Stimulated activated CD4-positive, alpha-beta T cell treated with anti-CD3 and anti-CD28 coated beads, TNF-alpha, amount 100 ng/mL, for 48 hours (primary cell): ENCODE data around the gene ITGBL1.

ENCODE experiments used
- DNase-seq, 3 donors: peaks; one replicate each; pipeline ENCODE4 v3.0.0-alpha.2; 2020; ENCODE audit warnings: low read depth in 3 of 3

ITGBL1 gene

DNA sequence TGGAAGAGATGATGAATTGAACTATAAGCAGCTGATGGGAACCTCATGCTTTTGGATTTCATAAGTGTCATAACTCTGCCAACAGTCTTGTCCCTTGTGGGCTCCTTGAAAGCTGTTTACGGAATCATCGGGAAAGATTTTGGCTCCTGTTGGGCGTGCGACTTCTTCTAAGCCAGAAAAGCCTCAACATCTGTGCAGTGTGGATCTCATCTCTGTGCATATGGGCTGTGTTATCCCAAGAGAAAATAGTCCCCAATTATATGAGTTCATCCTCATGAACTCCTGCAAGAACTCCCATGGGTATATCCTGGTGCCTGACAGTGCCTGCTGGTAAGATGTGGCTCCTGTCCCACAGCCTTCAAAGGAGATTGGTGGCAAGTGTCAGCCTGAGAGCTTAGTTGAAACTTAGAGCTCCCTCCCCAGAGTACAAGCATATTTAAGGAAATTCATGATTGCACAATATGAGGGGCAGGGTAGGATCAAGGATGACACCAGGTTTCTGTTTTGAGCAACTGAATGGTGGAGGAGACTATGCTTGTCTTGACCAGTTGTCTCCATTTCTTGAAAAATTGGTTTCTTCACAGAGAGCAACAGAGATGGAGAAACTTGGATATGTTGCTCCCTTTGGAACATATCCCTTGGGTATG is 243.5 kb downstream of the ITGBL1 start:
- no peak for DNase-seq

DNA sequence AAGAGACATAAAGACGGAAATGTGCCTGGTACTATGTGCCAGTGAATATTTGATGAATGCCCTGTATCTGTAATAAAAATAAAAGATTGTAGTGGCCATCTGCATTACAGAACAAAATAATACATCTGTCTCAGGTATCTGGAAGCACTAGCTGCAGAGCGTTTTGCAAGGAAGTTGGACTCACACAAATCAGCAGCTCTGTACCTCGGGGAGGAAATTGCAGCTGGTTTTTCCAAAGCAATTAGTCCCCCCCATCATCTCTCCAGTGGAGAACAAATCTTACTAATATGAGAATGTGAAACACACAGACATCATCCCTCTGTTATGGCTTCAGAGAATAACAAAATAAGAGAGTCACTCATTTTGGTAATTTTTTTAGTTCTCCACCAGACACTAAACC is 245.3 kb downstream of the ITGBL1 start:
- no peak for DNase-seq

DNA sequence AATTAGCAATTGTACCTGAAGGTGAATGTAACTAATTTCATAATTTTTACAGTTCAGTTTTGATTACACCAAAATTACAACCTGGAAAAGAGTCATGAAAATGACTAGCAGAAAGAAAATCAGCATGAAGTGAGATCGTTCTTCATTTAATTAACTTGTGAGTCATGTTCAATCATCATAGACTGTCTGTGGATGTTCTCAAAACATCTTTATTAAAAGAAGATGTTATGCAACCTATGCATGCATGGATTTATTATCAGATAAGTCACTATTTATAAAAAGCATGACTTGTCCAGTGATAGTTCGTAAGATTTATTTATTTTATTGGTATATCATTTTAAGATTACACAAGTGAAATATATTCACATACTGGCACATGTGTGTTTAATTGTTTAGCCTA is 245.9 kb downstream of the ITGBL1 start:
- DNase-seq: no peak

DNA sequence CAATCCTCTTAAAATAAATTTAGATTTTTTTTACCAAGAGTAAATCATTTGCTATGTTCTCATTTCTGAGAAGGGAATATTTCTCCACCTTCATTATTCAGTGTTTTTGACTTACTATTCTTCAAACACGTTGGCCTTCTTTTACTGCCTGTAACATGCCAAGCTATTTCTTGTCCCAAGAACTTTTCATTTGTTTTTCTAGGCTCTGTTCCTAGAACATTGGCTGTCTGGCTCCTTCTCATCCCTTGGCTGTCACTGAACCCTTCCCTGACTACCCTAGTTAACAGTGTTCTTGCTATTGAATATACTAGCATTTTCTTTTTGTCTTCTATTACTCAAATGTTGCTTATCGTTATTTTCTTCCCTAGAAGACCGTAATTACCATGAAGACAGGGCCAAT is 248.1 kb downstream of the ITGBL1 start:
- DNase-seq: no peak

DNA sequence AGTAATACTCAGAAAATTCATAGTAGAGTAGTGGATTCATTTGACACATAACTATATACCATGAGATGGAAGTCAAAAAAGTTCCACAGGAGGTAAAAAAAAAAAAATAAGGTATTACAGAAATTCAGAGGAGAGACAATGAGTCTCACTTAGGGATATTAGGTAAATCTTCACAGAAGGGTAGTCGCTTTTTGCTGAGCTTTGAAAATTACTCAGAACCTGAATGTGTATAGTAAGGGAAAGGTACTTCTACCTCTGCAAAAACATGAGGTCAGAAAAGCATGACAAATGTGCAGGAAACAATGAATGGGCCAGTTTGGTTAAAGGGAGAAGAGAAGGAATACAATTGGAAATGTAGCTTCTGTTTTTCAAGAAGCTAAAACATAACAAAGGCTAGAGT is 250.6 kb downstream of the ITGBL1 start:
- no peak for DNase-seq

DNA sequence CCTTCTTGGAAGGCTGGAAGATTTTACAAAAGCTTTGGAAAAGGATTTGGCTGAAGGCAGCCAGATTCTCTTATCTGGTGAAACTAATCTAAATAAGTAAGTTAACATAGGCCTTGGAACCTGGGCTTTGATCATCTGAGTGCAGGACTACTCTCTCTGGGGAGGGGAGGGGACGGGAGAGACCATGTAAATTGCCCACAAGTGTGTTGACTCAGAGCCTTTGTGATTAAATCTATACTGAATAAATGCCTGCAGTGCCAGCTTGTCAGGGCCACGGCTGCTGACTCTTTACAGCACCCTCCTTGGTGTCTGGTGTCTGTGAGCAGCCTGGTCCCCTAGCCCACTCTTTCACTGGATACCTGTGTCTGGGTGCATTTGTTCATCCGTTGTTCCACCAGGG is 251.4 kb downstream of the ITGBL1 start:
- DNase-seq: no peak

DNA sequence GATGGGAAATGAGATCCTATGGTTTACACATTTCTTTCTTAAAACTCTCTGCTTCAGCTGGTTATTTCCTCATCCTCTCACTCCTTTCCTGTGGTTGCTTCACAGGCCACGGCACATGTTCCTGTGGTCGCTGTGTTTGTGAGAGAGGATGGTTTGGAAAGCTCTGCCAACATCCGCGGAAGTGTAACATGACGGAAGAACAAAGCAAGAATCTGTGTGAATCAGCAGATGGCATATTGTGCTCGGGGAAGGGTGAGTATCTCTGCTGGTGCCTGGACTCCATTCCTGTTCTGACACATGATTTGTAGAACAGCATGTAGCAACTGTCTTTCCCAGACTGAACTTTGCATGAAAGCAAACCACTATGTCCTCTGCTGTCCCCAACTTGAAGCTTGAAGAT is 254.2 kb downstream of the ITGBL1 start:
- no peak for DNase-seq

DNA sequence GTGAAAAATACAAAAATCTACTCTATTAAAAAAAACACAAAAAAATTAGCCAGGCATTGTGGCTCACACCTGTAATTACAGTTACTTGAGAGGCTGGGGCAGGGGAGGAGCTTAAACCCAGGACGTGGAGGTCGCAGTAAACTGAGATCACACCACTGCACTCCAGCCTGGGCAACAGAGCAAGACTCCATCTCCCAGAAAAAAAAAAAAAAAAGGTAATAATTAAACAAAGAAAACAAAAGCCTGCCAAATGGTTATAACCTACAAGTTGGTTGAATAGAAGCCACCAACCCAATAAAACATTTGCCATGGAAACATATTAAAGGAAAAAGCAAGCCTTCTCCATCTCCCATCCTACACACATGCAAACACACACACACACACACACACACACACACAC is 255.2 kb downstream of the ITGBL1 start:
- no peak for DNase-seq

DNA sequence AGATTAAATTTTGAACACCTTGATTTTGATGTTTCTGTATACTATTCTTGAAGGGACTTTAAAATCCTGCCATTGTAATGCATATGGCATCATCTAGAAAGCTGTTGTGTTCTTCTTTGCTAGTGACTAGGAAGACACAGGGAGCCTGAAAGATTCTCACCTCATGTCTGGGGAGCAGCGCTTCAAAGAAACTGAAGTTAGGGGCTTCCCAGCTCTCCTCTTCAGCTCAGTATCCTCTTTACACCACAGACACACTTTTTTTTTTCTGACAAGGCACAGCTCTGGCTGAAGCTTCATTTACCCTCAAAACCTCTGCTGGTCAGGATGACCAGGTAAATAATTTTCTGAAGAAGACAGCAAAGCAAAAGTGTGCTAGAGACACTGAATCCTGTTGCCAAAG is 255.6 kb downstream of the ITGBL1 start:
- DNase-seq: no peak

DNA sequence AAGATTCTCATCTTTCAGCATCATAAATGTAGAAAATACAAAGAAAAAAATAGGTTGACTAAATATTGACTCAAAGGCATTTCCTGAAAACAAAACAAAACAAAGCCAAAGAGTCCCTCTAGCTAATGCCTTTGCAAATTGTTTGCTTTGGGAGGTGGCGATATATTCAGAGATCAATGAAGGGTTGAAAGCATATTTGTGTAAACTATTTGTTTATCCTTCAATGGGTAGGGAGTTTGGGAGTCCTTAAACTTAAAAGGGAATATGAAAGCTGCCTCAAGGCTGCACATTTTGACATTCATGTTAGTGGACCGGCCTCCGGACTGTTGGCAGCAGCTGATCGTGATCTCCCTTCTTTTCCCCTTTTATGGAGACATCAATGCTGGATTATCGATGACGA is 257.5 kb downstream of the ITGBL1 start:
- no peak for DNase-seq

DNA sequence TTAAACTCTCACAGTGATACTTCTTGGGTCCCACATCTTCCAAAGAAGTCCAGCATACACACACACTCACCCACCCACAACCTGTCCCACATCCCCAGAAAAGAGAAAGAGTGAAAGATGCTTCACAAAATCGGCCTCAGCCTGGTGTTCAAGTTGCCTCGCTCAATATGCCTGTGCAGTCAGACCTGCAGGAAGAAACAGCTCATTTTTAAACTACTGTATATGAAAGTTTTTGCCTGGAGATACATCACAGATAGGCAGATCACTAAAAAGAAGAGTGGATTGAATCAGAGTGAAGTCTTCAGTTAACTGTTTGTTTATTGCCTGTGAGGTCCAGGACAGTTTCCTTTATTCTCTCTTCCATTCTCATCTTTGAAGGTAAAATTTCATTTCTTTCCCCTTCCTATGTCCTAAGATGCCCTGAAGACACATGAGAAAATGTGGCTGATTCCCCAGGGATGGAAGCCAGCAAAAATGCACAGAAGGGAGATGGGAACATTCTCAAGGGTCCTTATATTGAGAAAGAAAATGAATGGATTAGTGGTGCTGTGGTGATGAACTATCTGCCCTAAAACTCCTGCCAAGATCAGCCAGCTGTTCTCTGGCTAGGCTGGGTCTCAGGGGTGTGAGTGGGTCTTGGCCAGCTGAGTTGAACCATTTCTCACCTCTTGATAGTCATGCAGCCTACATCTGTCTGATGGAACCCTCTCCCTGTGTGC is 259.0 kb downstream of the ITGBL1 start:
- no peak for DNase-seq

DNA sequence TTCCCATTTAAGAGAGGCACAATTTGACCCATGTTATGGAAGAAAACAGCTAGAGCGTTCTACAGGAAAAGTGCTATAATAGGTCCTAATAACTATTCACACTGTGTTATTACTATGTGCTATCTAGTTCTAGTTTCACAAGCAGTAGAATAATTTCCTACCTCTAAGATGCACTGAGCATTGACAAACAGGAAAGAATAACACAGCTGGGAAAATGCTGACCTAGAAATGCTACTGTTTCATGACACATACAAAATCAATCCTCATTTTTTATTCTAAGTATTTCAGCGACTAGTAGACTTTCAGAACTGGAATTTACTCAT is 259.5 kb downstream of the ITGBL1 start:
- no peak for DNase-seq

DNA sequence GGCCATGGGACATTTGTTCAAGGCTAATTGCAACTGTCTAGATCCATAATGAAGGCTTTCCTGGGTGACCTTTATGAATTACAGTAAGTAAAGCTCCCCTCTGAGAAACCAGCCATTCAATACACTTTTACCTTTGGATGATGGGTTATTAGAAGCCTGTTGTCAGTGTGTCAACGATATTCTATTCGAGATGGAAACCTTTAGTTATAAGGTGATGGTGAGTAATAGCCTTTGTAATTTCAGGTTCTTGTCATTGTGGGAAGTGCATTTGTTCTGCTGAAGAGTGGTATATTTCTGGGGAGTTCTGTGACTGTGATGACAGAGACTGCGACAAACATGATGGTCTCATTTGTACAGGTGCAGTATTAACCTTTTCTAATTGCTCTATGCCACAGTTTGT is 261.7 kb downstream of the ITGBL1 start:
- no peak for DNase-seq

DNA sequence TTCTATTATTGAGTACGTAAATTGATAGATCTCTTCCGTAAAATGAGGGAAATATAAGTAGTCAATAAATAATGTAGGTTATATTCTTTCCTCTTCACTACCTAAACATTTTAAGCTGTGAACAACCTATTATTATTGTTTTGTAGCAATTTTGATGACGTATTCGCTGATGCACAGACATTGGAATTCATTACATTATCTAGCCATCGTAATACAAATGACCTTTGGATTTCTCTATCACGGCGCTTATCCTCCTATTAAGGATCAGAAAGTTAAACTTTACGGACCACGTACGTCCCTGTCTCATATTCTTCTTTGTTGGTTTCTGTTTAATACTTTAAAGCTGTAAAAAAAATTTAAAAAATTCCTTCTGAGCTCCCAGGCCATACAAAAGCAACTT is 264.9 kb downstream of the ITGBL1 start:
- no peak for DNase-seq

DNA sequence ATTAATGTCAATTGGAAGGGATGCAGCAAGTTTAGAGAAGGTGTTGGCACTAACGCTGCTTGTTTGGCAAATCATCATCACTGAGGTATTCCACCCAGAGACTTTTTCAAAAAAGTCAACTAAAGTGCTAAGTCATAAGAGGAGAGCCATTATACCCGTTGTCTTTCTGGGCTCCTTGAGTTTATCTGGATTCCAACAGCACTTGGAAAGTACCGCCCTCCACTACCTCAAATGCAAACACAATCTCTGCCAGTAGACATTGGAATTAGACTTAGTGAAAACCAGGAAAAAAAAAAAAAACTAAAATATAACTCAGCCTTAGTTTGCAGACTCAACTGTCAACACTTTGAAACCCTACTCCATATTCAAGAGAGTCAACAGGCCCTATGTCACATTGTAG is 266.0 kb downstream of the ITGBL1 start:
- no peak for DNase-seq

DNA sequence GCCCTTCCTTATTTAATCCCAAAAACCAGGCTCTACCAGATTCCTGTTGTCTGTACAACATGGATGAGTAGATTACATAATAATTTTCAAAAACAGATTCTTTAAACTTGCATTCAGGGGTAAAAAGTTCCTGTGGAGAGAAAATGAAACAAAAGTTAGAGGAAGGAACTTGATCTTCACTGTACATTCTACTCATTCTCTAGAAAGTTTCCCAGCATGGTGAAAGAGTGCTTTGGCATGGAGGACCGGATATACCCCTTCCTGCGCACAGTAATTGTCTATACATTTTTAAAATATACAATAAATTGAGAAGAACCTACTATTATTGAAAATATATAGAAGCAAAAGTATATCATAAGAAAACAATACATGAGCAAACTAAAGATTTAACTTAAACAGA is 274.2 kb downstream of the ITGBL1 start:
- DNase-seq: no peak

DNA sequence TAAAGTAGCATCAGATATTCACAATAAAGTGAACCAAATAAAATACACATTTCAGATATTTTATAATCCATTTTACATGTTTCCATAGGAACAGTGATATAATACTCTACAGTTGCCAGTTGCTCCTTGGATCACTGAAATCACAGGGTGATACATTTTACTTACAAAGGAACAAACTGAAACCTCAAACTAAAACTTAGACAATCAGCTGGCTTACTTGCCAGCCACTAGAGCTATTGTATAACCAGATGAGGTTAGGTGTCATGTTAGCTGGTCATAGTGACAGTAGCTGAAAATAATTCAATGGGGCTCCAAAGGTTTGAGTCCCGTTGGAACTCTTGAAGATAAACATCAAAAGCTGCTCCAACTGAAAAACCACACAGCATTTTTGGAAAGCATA is 274.6 kb downstream of the ITGBL1 start:
- DNase-seq: no peak

DNA sequence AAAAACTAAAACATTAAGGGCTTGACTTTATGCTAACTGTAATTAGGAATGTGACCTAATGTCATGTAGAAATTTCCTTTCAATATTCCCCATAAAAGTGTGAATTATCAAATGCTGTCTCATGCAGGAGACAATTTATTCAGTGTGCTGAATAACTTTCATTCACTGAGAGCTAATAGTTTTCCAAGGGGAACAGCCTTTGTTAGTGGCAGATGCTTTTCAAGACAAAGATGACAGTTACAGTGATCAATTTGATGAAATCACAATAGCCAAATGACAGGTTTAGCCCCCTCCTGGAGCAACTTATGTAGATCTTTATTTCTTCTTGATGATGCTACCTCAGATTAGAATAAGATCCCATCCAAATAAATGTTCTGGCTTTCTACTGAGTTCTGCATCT is 275.5 kb downstream of the ITGBL1 start:
- DNase-seq: no peak

DNA sequence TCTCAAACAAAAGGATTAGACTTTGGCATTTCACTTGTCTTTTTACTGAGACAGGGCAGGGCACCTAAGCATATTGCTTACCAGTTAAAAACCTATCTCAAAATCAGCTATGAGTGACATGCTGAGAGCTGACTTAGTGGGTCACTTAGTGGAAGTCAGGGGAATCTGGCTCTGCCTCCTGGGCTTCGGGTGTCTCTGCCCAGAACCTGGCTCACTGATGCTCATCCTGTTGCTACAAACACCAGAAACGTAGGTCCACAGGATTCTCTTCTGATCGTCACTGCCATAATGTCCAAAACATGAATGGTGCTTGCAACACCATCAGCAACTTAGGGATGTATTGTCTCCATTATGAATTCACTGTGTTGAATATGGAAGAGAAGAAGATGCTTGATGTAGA is 276.1 kb downstream of the ITGBL1 start:
- no peak for DNase-seq

DNA sequence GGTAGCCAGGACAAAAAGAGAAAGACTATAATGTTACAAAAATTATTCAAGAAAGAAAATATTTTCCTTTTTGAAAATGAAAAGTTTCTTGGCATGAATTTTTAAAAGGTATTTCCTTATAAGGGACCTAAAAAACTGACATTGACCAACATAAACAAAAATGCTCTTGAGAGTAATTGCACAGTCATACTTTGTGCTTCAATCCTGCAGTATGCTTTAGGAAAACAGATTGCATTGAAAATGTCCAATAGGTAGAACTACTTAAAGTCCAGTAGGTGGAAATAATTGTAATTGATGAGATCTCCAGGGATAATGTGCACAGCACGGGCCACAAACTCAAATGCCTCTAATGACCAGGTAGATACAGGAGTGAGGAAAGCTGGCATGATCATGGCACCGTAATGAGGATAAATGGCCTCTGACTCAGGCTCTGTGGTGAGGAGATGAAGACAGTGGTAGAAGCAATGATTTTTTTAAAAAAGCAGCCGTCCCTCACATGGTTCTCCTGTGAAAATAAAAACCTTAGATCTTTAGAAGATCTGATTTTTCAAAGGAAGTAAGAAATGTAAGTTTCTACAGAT is 278.0 kb downstream of the ITGBL1 start:
- no peak for DNase-seq

DNA sequence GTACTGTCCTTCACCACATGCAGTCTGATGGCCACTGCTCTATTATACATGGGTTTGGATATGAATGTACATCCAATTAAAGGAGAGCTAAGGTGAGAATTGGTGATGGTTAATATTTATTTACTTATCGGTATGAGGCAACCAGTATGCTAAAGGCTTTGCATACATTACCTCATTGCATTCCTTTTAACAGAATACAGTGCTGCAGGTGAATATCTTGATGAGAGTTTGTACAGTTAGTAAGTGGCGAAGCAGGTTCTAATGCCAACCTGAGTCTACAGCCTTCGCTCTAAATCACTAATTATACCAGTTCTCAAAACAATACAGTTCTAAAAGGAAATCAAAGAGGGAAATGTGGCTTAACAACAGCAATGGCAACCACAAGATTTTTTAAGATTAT is 284.1 kb downstream of the ITGBL1 start:
- no peak for DNase-seq

DNA sequence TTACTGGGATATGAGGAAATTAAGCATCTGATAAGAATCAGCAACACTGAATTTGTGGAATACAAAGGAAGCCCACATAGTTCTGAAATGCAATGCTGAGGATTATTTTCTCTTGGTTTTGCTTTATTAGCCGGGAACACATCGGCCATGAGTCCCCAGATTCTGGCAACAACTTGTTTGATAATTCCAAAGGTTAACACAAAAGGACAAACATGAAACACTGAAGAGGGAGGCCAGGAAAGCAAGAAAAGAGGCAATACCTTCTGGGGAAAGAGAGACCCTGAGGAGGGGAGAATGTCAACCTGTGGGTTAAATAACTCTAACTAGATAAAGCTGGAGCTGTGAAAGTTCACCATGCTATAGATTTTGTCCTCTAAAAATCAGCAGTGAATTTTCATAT is 285.9 kb downstream of the ITGBL1 start:
- no peak for DNase-seq

DNA sequence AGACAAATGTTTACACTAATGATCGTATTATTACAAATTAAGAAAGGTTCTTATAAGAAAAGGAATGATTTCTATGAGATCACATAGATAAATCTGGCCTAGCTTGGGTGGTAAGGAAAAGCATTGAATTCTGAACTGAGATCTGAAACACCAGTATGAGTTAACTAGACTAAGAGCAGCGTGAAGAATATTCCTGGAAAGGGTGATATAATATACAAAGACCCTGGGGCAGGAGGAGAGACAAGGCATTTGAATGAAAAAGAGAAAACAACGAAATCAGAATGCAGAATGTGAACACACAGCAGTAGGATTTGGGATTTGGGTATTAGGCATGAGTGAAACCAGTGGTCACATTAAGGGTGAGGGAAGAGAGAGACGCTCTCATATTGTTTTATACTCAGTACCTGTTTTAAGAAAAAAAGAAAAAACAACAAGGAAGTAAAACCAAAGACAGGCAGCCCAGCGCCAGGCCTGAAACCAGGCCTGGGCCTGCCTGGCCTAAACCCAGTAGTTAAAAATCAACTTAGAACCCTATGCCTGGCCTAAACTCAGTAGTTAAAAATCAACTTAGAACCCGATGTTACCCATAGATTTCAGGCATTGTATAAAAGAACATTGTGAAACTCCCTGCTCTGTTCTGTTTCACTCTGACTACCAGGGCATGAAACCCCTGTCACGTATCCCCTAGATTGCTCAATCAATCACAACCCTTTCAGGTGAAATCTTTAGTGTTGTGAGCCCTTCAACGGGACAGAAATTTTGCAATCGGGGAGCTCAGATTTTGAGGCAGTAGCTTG is 287.1 kb downstream of the ITGBL1 start:
- DNase-seq: no peak
